Natural killer cell (primary cell): ENCODE measurements around the gene CCNI2. TPM values are rescaled to one million over a fixed set of nuclear protein-coding genes. Genes with fewer than 3 reads are reported as not detected.
A peak's percentile ranks its signal among the peaks of the same experiment; 100 is the strongest.

Experiments
- ATAC-seq, 3 donors: fragments of 150-1000 bp in 2 of 3; fragments of 200-7000 bp in 1 of 3; cut with Tn5 transposase; 1 replicate in 1 of 3; 2 replicates in 2 of 3; pipeline ENCODE4 v1.10.0; 2021; ENCODE audit warnings: mild to moderate bottlenecking in 2 of 3, moderate library complexity in 2 of 3
- DNase-seq, 2 donors: peaks; one replicate each; pipeline versions ENCODE4 v3.0.0 to v3.0.0-alpha.2; 2013 to 2021; ENCODE audit warnings: mixed read lengths in 1 of 2
- H3K27ac ChIP-seq: one replicate; pipeline ENCODE4 v1.5.1; 2013; ENCODE audit warnings: mild to moderate bottlenecking, low read length
- H3K27me3 ChIP-seq: one replicate; pipeline ENCODE4 v1.6.1; 2013; ENCODE audit warnings: low read length; ENCODE audit not compliant: control insufficient read depth, insufficient read depth
- H3K36me3 ChIP-seq: one replicate; pipeline ENCODE4 v1.6.1; 2013; ENCODE audit warnings: low read length; ENCODE audit not compliant: control insufficient read depth, insufficient read depth
- H3K4me1 ChIP-seq: one replicate; pipeline ENCODE4 v1.6.1; 2013; ENCODE audit warnings: low read length; ENCODE audit not compliant: control insufficient read depth, insufficient read depth
- H3K4me3 ChIP-seq: one replicate; pipeline ENCODE4 v1.5.1; 2013; ENCODE audit warnings: low read length
- H3K9me3 ChIP-seq: one replicate; pipeline ENCODE4 v1.6.1; 2013; ENCODE audit warnings: low read length; ENCODE audit not compliant: control insufficient read depth, insufficient read depth
- H3K27ac Mint-ChIP-seq, 2 donors: one replicate each; pipeline ENCODE4 v1.8.0; 2022; ENCODE audit warnings: mild to moderate bottlenecking in 2 of 2, mixed read lengths in 2 of 2, moderate library complexity in 1 of 2
- H3K27me3 Mint-ChIP-seq, 2 donors: one replicate each; pipeline ENCODE4 v1.8.0; 2022; ENCODE audit warnings: low read depth in 2 of 2, mixed read lengths in 2 of 2
- H3K36me3 Mint-ChIP-seq: one replicate; pipeline ENCODE4 v1.8.0; 2022; ENCODE audit warnings: mixed read lengths
- H3K4me1 Mint-ChIP-seq, 2 donors: one replicate each; pipeline ENCODE4 v1.8.0; 2022; ENCODE audit warnings: mixed read lengths in 2 of 2
- H3K4me3 Mint-ChIP-seq: one replicate; pipeline ENCODE4 v1.8.0; 2022; ENCODE audit warnings: mild to moderate bottlenecking, moderate library complexity, mixed read lengths
- H3K9me3 Mint-ChIP-seq, 2 donors: one replicate each; pipeline ENCODE4 v1.8.0; 2022; ENCODE audit warnings: mixed read lengths in 2 of 2
- WGBS: methylation state at CpG from one replicate; pipeline ENCODE4 v1.1.7; 2013; ENCODE audit warnings: missing lambda C conversion rate; ENCODE audit not compliant: insufficient coverage; 5-methylcytosine and 5-hydroxymethylcytosine counted together
- intact Hi-C: fragments of 100-400 bp; cut with micrococcal nuclease; formaldehyde crosslinking; loops from one replicate; pipeline ENCODE4 v1.14.2; 2022
- total RNA-seq, 4 donors: library from RNA; stranded (reverse); fragments of 120-200 nt in 1 of 4; gene quantifications; one replicate each; pipeline versions ENCODE4 v1.2.3 to v1.2.4, GENCODE V29; 2013 to 2022
- TF ChIP-seq, protein P1 (sequence below): fragments of 200-600 bp; IDR thresholded peaks from one replicate; pipeline ENCODE4 v1.8.0; 2022; ENCODE audit warnings: antibody characterized with exemption

The CCNI2 gene
- total RNA-seq, 3 donors from 2014 or later (not counting 1 experiment from before 2014, with no cell fraction given): 0.23 to 1.5 TPM; not detected in 1

- Mint-ChIP-seq H3K4me1 (peaks cover 7 to 8% of the 10 kb centered on the region in 2 donors), H3K27ac (no peak overlapping the region), H3K9me3 (no peaks in the 10 kb centered on the region), H3K36me3 (no peaks in the 10 kb centered on the region), H3K4me3 (no peak overlapping the region), H3K27me3 (peaks cover 21 to 22% of the 10 kb centered on the region in 2 donors)
- Histone ChIP-seq H3K27me3 (peaks cover 26% of the 10 kb centered on the region), H3K4me1 (peaks cover 18% of the 10 kb centered on the region), H3K9me3 (no peaks in the 10 kb centered on the region), H3K27ac (no peak overlapping the region), H3K4me3 (no peak overlapping the region), H3K36me3 (no peaks in the 10 kb centered on the region)
- intact Hi-C loops: no loop called here
- TF ChIP-seq, protein P1, sequence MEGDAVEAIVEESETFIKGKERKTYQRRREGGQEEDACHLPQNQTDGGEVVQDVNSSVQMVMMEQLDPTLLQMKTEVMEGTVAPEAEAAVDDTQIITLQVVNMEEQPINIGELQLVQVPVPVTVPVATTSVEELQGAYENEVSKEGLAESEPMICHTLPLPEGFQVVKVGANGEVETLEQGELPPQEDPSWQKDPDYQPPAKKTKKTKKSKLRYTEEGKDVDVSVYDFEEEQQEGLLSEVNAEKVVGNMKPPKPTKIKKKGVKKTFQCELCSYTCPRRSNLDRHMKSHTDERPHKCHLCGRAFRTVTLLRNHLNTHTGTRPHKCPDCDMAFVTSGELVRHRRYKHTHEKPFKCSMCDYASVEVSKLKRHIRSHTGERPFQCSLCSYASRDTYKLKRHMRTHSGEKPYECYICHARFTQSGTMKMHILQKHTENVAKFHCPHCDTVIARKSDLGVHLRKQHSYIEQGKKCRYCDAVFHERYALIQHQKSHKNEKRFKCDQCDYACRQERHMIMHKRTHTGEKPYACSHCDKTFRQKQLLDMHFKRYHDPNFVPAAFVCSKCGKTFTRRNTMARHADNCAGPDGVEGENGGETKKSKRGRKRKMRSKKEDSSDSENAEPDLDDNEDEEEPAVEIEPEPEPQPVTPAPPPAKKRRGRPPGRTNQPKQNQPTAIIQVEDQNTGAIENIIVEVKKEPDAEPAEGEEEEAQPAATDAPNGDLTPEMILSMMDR: no peak
- 94% methylated on average over 5 of the region's 5 CpGs for WGBS
- DNase-seq (no peak), ATAC-seq (no peak)
These were observed 27.7 kb downstream of the CCNI2 start for GRCh38 chr5:132774896-132775295.

DNA sequence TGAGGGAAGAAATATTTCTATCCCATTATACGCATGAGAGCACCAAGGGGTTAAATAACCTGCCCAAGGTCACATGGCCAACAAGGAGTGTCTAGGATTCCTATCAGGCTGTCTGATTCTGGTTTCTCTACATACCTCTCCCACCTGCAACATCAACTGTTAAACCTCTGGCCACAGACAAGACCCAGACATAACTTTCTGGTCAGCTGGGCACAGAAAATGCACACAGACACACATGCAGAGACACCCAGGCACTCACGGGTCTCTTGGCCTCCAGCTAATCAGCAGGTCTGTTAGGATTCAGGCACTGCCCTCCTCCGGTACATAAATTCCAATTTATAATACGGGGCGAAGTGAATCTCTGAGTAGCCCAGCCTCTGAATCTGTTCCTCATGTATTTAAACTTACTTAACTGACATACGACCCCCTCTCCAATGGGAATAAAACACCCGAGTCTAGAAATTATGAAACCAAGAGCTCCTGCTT is 28.3 kb downstream of the CCNI2 start:
- Histone ChIP-seq H3K4me1 (peaks cover 18% of the 10 kb centered on the region), H3K27me3 (peaks cover 27% of the 10 kb centered on the region), H3K9me3 (no peaks in the 10 kb centered on the region), H3K4me3 (no peak overlapping the region), H3K36me3 (no peaks in the 10 kb centered on the region), H3K27ac (no peak overlapping the region)
- ATAC-seq (no peak), DNase-seq (no peak)
- intact Hi-C loops: no loop called here
- H3K4me1 Mint-ChIP-seq: peaks cover 7 to 8% of the 10 kb centered on the region in 2 donors
- TF ChIP-seq, protein P1: no peak
- H3K4me3 Mint-ChIP-seq: peak overlapping the region; percentile 65
- no peaks in the 10 kb centered on the region for H3K9me3 Mint-ChIP-seq
- no peaks in the 10 kb centered on the region for H3K36me3 Mint-ChIP-seq
- 88% methylated on average over 6 of the region's 7 CpGs for WGBS
- H3K27me3 Mint-ChIP-seq: peaks cover 24 to 25% of the 10 kb centered on the region in 2 donors
- no peak overlapping the region for H3K27ac Mint-ChIP-seq

DNA sequence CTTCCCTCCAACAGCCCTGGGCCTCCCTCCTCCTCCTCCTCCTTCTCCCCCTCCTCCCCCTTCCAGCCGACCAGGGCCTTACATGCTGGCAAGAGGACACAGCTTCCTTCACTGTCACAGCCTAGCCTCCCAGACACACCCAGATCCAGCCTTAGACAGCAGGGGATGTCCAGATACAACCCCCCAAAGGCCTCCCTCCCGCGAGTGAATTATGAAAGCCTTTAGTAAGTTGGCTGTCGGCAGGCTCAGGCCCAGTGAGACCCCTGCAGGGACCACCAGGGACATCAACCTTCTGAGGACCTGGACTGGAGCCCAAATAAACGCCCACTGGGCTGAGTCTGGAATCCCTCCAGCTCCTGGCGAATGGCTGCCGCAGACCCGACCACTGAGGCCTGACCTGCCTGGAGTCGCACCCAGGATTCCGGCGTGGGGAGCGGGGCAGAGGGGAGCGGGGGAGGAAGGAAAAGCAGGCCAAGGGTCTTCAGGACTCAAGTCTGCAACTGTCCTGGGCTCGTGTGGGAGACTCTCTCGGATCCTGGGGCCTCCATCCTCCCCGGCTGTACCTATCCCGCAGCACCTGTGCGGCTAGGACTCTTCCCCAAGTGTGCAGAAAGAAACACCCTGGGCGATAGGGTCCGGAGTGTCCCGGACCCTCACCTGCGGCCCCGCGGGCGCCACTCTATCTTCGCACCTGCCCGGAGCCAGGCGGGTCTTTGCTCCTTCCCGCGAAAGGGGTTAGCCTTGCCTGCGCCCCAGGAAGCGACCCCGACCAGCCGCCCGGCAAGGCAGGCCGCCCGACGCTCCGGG is 29.1 kb downstream of the CCNI2 start:
- WGBS: 21% methylated on average over 39 of the region's 39 CpGs
- peaks cover 27% of the 10 kb centered on the region for H3K27me3 ChIP-seq
- H3K4me1 Mint-ChIP-seq: peaks cover 7 to 8% of the 10 kb centered on the region in 2 donors
- H3K36me3 ChIP-seq: no peaks in the 10 kb centered on the region
- H3K4me1 ChIP-seq: peaks cover 18% of the 10 kb centered on the region
- H3K4me3 ChIP-seq: peak overlapping the region; percentile 28
- ATAC-seq: peak in 1 of 3 donors; percentile 14
- no peak overlapping the region for H3K27ac Mint-ChIP-seq
- peaks cover 30 to 33% of the 10 kb centered on the region in 2 donors for H3K27me3 Mint-ChIP-seq
- intact Hi-C loops: no loop called here
- H3K36me3 Mint-ChIP-seq: no peaks in the 10 kb centered on the region
- peak overlapping the region; percentile 65 for H3K4me3 Mint-ChIP-seq
- no peak overlapping the region for H3K27ac ChIP-seq
- peak in 1 of 2 donors; percentile 22 for DNase-seq
- TF ChIP-seq, protein P1: no peak
- no peaks in the 10 kb centered on the region for H3K9me3 ChIP-seq
- H3K9me3 Mint-ChIP-seq: no peaks in the 10 kb centered on the region
